ENCODE results near the gene SMAGP.

Gene SMAGP

DNA sequence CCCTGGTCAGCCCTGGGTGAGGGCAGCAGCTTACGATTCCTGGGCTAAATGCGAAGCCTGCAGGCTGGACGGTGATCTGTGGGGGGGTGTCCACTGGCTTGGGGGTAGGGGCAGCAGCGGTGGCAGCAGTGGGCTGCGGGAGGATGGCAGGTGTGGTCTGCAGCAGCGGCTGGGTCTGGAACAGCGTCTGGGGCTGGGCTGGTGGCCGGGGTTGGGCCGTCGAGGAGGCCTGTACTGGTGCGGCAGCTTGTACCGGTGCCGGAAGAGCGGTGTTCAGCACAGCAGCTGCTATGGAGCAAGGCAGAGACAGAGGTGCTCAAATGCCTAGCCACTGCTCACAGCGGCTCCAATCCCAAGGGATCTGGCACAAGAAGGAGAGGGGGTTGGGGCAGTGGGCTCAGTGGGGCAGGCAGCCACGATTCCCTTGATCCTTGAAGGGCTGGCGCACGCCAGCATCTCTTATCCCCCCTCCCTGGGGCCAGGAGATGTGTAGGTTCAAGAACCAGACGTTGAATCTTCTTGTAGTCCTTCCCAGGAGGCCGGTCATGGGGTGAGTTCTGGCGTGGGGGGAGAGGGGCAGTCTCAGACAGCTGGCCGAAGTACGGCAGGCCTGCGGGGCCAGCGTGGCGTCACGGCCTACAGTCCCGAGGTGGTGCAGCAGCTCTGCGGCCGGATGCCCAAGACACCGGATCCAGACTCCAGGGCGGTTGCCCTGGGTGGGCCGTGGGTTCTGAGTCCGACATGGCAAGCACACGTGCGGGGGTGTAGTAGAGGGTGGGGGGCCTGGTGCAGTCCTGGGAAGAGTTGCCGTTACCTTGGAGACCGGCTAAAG lies 72.3 kb downstream of the SMAGP start:
- Histone ChIP-seq H3K14ac (ENCODE audit: low read length) (peak overlapping the region; percentile 82), H3K23ac (ENCODE audit: low read depth, low read length, poor library complexity) (peak overlapping the region; percentile 73), H3K36me3 (replicated peaks in 1 of 2; ENCODE audit: control insufficient read depth in 2 of 2, insufficient read depth in 2 of 2, low read length in 2 of 2) (no peaks in the 10 kb centered on the region), H2AK5ac (ENCODE audit: low read depth, low read length) (peak overlapping the region; percentile 63), H3K18ac (ENCODE audit: low read length) (peak overlapping the region; percentile 38), H2BK120ac (ENCODE audit: low read depth, low read length) (peak overlapping the region; percentile 87), H3K9me3 (replicated peaks in 1 of 2; ENCODE audit: control insufficient read depth in 2 of 2, insufficient read depth in 1 of 2, low read depth in 1 of 2, low read length in 2 of 2) (peaks cover 0 to 2% of the 10 kb centered on the region in 2 donors), H3K9ac (ENCODE audit: low read depth, low read length, poor library complexity) (peak overlapping the region; percentile 60), H3K27ac (replicated peaks; ENCODE audit: low read length) (no peak overlapping the region), H2BK12ac (ENCODE audit: low read length) (no peak overlapping the region), H4K91ac (ENCODE audit: low read depth, low read length, poor library complexity) (no peak overlapping the region), H3K79me1 (ENCODE audit: low read depth, low read length) (no peaks in the 10 kb centered on the region), H4K8ac (ENCODE audit: low read depth, low read length) (no peak overlapping the region), H2BK15ac (ENCODE audit: low read length) (peak overlapping the region; percentile 21), H3K4ac (ENCODE audit: low read length) (no peak overlapping the region), H2AFZ (ENCODE audit: low read length) (no peak overlapping the region), H3K4me2 (ENCODE audit: insufficient read depth, low read length, poor library complexity, severe bottlenecking) (no peak overlapping the region), H2BK5ac (ENCODE audit: low read length) (no peak overlapping the region), H3K4me1 (ENCODE audit: control insufficient read depth in 2 of 2, insufficient read depth in 1 of 2, low read depth in 1 of 2, low read length in 2 of 2) (peaks cover 0 to 3% of the 10 kb centered on the region in 2 donors), H3K4me3 (ENCODE audit: low read length in 2 of 2) (no peak overlapping the region), H3K27me3 (ENCODE audit: control insufficient read depth in 3 of 3, insufficient read depth in 3 of 3, low read depth in 1 of 3, low read length in 3 of 3) (no peaks in the 10 kb centered on the region)
- no CpG with 5 or more reads among the region's 38 CpGs for whole genome bisulfite sequencing, 2 donors (ENCODE audit: extremely low coverage in 2 of 2, insufficient read length in 2 of 2, insufficient replicate concordance in 1 of 2)
- DNase-seq (ENCODE audit: low spot score), result no peak

DNA sequence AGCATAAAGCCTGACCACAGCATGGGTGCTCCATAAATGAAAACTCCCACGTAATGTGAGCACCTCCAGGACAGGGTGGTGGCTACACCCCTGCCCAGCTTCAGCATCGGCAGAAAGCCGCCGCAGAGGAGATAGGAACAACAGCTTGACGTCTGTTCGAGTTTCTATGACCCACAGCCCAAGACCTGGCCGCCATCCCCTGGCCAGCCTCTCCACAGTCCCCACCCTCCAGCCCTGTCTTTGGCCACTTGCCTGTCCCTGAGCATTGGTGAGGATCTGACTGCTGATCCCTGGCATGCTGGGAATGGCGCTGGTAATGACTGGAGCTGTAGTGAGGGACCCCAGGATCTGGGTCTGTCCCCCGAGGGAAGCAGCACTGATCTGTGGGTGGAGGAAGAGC lies 73.7 kb downstream of the SMAGP start:
- Histone ChIP-seq H2AFZ (ENCODE audit: low read length) (no peak overlapping the region), H3K4ac (ENCODE audit: low read length) (no peak overlapping the region), H3K4me1 (ENCODE audit: control insufficient read depth in 2 of 2, insufficient read depth in 1 of 2, low read depth in 1 of 2, low read length in 2 of 2) (peaks cover 0 to 3% of the 10 kb centered on the region in 2 donors), H2BK5ac (ENCODE audit: low read length) (no peak overlapping the region), H3K9ac (ENCODE audit: low read depth, low read length, poor library complexity) (no peak overlapping the region), H3K18ac (ENCODE audit: low read length) (peak overlapping the region; percentile 82), H3K27ac (replicated peaks; ENCODE audit: low read length) (no peak overlapping the region), H2AK5ac (ENCODE audit: low read depth, low read length) (no peak overlapping the region), H3K4me3 (ENCODE audit: low read length in 2 of 2) (no peak overlapping the region), H3K23ac (ENCODE audit: low read depth, low read length, poor library complexity) (no peak overlapping the region), H3K27me3 (ENCODE audit: control insufficient read depth in 3 of 3, insufficient read depth in 3 of 3, low read depth in 1 of 3, low read length in 3 of 3) (no peaks in the 10 kb centered on the region), H3K36me3 (replicated peaks in 1 of 2; ENCODE audit: control insufficient read depth in 2 of 2, insufficient read depth in 2 of 2, low read length in 2 of 2) (no peaks in the 10 kb centered on the region), H4K91ac (ENCODE audit: low read depth, low read length, poor library complexity) (no peak overlapping the region), H3K9me3 (replicated peaks in 1 of 2; ENCODE audit: control insufficient read depth in 2 of 2, insufficient read depth in 1 of 2, low read depth in 1 of 2, low read length in 2 of 2) (peaks cover 0 to 4% of the 10 kb centered on the region in 2 donors), H2BK120ac (ENCODE audit: low read depth, low read length) (no peak overlapping the region), H2BK15ac (ENCODE audit: low read length) (no peak overlapping the region), H4K8ac (ENCODE audit: low read depth, low read length) (no peak overlapping the region), H3K79me1 (ENCODE audit: low read depth, low read length) (no peaks in the 10 kb centered on the region), H3K14ac (ENCODE audit: low read length) (peak overlapping the region; percentile 2), H2BK12ac (ENCODE audit: low read length) (no peak overlapping the region), H3K4me2 (ENCODE audit: insufficient read depth, low read length, poor library complexity, severe bottlenecking) (no peak overlapping the region)
- no CpG with 5 or more reads among the region's 9 CpGs for WGBS, 2 donors (ENCODE audit: extremely low coverage in 2 of 2, insufficient read length in 2 of 2, insufficient replicate concordance in 1 of 2)
- DNase-seq (ENCODE audit: low spot score), result no peak

DNA sequence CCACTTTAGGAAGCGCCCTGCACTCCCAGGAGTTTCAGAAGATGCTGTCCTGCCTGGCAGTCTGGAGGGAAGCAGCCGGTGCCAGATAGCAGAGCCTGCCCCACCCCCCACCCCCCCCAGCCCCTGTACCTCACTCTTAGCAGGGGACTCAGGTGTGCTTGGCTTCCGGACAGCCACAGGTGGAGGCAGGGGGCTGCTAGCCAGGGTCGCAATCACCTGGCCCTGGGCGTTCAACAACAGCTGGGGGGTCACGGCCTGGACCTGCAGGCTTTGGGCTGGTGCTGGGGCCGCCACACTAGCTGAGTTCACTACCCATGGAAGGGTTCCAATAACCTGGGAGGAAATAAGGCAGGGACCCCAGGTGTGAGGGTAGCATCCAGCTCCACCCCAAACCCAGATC lies 74.4 kb downstream of the SMAGP start:
- Histone ChIP-seq H2BK12ac (ENCODE audit: low read length) (no peak overlapping the region), H3K4me3 (ENCODE audit: low read length in 2 of 2) (no peak overlapping the region)

More for the DNA sequence above, 74.4 kb downstream of the SMAGP start:
- H3K27ac ChIP-seq (replicated peaks; ENCODE audit: low read length), result no peak overlapping the region
- H3K4me2 ChIP-seq (ENCODE audit: insufficient read depth, low read length, poor library complexity, severe bottlenecking), result no peak overlapping the region
- H3K18ac ChIP-seq (ENCODE audit: low read length), result no peak overlapping the region
- H2BK15ac ChIP-seq (ENCODE audit: low read length), result no peak overlapping the region
- H2AFZ ChIP-seq (ENCODE audit: low read length), result no peak overlapping the region
- H3K4me1 ChIP-seq (ENCODE audit: control insufficient read depth in 2 of 2, insufficient read depth in 1 of 2, low read depth in 1 of 2, low read length in 2 of 2), result peaks cover 0 to 3% of the 10 kb centered on the region in 2 donors
- no peaks in the 10 kb centered on the region for H3K36me3 ChIP-seq (replicated peaks in 1 of 2; ENCODE audit: control insufficient read depth in 2 of 2, insufficient read depth in 2 of 2, low read length in 2 of 2)
- no peaks in the 10 kb centered on the region for H3K79me1 ChIP-seq (ENCODE audit: low read depth, low read length)
- no peak overlapping the region for H2BK5ac ChIP-seq (ENCODE audit: low read length)
- no peaks in the 10 kb centered on the region for H3K27me3 ChIP-seq (ENCODE audit: control insufficient read depth in 3 of 3, insufficient read depth in 3 of 3, low read depth in 1 of 3, low read length in 3 of 3)
- no peak overlapping the region for H2AK5ac ChIP-seq (ENCODE audit: low read depth, low read length)
- no peak overlapping the region for H4K91ac ChIP-seq (ENCODE audit: low read depth, low read length, poor library complexity)
- no peak for DNase-seq (ENCODE audit: low spot score)
- no peak overlapping the region for H3K4ac ChIP-seq (ENCODE audit: low read length)
- no peak overlapping the region for H3K14ac ChIP-seq (ENCODE audit: low read length)
- no peak overlapping the region for H2BK120ac ChIP-seq (ENCODE audit: low read depth, low read length)
- H3K23ac ChIP-seq (ENCODE audit: low read depth, low read length, poor library complexity), result no peak overlapping the region
- no CpG with 5 or more reads among the region's 7 CpGs for WGBS, 2 donors (ENCODE audit: extremely low coverage in 2 of 2, insufficient read length in 2 of 2, insufficient replicate concordance in 1 of 2)
- no peak overlapping the region for H4K8ac ChIP-seq (ENCODE audit: low read depth, low read length)
- H3K9me3 ChIP-seq (replicated peaks in 1 of 2; ENCODE audit: control insufficient read depth in 2 of 2, insufficient read depth in 1 of 2, low read depth in 1 of 2, low read length in 2 of 2), result peaks cover 0 to 4% of the 10 kb centered on the region in 2 donors
- H3K9ac ChIP-seq (ENCODE audit: low read depth, low read length, poor library complexity), result no peak overlapping the region

Measured in neuronal stem cell (in vitro differentiated cells).